ENCODE measurements around the gene POP5.

The POP5 gene

DNA sequence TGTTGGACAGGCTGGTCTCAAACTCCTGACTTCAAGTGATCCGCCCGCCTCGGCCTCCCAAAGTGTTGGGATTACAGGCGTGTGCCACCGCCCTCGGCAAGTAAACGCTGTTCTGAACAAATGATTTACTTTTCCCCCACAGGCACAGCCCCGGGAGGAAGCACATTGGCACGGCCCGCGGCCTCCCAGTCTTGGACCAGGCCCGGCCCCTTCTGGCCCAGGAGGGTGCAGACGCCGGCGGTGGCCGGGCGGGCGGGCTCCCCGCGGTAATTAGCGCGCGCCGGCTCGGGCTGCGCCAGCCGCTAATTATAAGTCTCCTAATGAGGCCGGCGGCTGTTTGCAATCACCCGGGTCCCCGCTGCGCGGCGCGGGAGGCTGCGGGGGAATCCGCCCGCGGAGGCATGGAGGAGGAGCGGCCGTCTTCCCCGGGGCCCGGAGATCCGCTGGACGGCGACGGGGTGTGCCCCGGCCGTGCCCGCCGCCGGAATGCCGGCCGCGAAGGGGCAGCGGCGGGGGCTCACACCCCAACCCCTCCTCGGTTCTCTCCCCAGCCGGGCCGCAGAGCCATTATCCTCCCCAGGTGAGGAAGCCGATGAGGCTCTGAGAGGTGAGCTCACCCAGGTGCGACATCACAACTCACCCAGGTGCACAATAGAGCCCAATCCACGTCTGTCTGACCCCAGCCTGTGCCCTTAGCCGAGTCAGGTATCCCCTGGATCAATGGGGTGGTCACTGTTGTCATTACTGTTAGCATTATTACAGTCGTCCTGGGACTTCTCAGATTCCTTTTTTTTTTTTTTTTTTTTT lies 3.3 kb upstream of the POP5 start:
- H3K27ac ChIP-seq: peak overlapping the region in 1 of 2 donors; percentile 27

DNA sequence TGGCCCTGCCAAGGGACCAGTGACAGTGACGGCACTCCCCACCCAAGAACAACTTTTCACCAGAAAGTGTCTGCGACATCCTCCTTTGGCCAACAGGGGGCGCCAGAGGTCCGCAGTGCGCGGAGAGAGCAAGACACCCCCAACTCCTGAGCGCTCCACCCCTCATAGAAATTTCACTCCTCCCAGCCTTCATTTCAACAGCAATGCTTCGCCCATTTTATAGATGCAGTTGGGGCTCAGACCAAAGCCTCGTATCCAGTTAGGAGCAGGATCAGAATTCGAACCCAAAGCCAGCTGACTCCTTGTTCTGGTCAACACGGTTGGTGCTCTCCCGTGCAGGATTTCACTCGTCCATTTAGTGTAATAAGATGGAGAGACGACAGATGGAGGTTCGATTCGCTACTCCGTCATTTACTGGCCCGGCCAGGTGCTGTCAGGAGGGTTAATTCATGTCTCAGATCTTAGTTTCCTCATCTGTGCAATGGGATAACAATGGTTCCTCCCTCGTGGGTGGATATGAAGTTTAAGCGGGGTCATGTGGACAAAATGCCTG lies 2.4 kb upstream of the POP5 start:
- TF ChIP-seq, protein P1, sequence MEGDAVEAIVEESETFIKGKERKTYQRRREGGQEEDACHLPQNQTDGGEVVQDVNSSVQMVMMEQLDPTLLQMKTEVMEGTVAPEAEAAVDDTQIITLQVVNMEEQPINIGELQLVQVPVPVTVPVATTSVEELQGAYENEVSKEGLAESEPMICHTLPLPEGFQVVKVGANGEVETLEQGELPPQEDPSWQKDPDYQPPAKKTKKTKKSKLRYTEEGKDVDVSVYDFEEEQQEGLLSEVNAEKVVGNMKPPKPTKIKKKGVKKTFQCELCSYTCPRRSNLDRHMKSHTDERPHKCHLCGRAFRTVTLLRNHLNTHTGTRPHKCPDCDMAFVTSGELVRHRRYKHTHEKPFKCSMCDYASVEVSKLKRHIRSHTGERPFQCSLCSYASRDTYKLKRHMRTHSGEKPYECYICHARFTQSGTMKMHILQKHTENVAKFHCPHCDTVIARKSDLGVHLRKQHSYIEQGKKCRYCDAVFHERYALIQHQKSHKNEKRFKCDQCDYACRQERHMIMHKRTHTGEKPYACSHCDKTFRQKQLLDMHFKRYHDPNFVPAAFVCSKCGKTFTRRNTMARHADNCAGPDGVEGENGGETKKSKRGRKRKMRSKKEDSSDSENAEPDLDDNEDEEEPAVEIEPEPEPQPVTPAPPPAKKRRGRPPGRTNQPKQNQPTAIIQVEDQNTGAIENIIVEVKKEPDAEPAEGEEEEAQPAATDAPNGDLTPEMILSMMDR (IDR thresholded peaks at IDR 0.05): peak; percentile 87 to 88
- Histone ChIP-seq H3K4me1 (peaks cover 0 to 36% (median 22%) of the 10 kb centered on the region in 4 donors), H3K27ac (no peak overlapping the region), H3K27me3 (no peaks in the 10 kb centered on the region), H3K9me3 (no peaks in the 10 kb centered on the region), H3K36me3 (peaks cover under 1 to 15% (median 13%) of the 10 kb centered on the region in 3 donors), H3K4me3 (peak overlapping the region in 1 of 2 donors; percentile 55)
- peak; percentile 56 to 73 for DNase-seq
- intact Hi-C loops (cut with DNase I; ENCODE audit: low total_unique reads): loop anchor here (5.0 to 10.0 kb wide), 5 partner anchors 64 to 521 kb away; partner anchors contain the start of gene UNC119B

More for the DNA sequence above, 3.3 kb upstream of the POP5 start:
- Histone ChIP-seq H3K4me3 (peak overlapping the region; percentile 44 to 55), H3K27me3 (no peaks in the 10 kb centered on the region), H3K36me3 (peaks cover 0 to 5% (median 3%) of the 10 kb centered on the region in 3 donors), H3K9me3 (no peaks in the 10 kb centered on the region), H3K4me1 (peaks cover 0 to 43% (median 25%) of the 10 kb centered on the region in 4 donors)
- intact Hi-C loops (cut with DNase I; ENCODE audit: low total_unique reads): loop anchor here (5.0 to 10.0 kb wide), 5 partner anchors 63 to 520 kb away; partner anchors contain the start of gene UNC119B
- TF ChIP-seq, protein P1 (IDR thresholded peaks at IDR 0.05): peak; percentile 20 to 28
- peak; percentile 41 to 75 for DNase-seq

DNA sequence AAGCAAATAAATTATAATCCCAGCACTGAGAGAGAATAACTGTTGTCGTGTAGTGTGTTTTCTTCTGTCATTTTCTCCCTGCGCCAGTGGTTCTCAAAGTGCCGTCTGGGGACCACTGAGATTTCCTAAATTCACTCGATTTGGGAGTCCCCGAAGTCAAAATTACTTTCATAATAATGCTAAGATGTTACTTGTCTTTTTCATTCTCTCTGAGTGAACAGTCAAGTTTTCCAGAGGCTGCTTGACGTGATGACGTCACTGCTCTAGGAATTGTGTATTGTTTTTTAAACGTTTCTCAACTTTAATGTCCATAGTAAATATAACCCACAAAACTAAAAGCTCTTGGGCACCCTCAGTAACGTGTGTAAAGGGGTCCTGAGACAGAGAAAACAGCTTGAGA lies 796 bp upstream of the POP5 start:
- Histone ChIP-seq H3K36me3 (peaks cover 16 to 31% (median 28%) of the 10 kb centered on the region in 3 donors), H3K4me3 (peak overlapping the region; percentile 75 to 78), H3K27me3 (no peaks in the 10 kb centered on the region), H3K9me3 (no peaks in the 10 kb centered on the region), H3K4me1 (peaks cover 0 to 35% (median 22%) of the 10 kb centered on the region in 4 donors), H3K27ac (peak overlapping the region in 1 of 2 donors; percentile 69)
- intact Hi-C loops (cut with DNase I; ENCODE audit: low total_unique reads): loop anchor here (5.0 to 10.0 kb wide), 5 partner anchors 65 to 523 kb away; partner anchors contain the start of gene UNC119B
- DNase-seq: no peak
- TF ChIP-seq, protein P1 (IDR thresholded peaks at IDR 0.05): no peak

DNA sequence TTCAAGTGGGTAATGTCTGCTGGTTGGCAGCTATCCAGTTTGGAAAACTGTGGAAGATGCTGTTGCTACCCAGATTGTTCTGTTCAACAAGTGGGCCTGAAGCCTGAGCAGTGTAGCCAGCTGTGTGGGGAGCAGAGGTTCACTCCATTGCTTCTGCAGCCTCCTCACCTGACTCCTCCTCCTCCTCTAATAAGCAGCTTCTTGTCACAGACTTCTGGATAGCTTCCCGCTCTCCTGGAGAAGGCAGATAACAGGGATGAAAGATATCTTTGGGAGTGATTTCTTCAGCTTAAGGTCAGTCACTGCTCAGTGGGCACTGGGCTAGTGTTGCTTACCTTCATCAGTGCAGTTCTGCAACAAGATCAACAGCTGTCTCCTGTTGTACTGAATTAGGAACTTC lies 2.0 kb downstream of the POP5 start:
- Histone ChIP-seq H3K27ac (no peak overlapping the region), H3K9me3 (no peaks in the 10 kb centered on the region), H3K4me3 (no peak overlapping the region), H3K36me3 (peaks cover 30 to 59% (median 55%) of the 10 kb centered on the region in 3 donors), H3K4me1 (peaks cover 0 to 40% (median 20%) of the 10 kb centered on the region in 4 donors), H3K27me3 (no peaks in the 10 kb centered on the region)
- TF ChIP-seq, protein P1 (IDR thresholded peaks at IDR 0.05): no peak
- intact Hi-C loops (cut with DNase I; ENCODE audit: low total_unique reads): no loop called here
- DNase-seq: no peak

DNA sequence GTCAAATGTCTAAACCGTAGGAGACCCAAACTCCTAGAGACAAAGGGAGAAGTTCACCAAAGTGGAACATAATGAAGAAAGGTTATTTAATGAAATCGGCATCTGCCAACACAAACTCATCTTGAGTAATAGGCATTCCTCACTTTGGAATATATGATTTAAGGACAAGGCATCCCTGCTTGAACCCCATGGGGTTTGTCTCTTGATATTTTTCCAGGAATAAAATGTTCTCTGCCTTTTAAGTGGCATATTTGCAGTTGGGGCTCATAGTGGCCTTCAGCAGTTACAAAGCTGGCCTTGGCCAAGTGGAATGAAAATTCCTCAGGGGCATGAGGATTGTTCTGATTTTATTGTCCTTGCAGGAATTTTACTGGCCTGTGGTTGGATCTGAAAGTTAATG lies 7.1 kb downstream of the POP5 start:
- peak overlapping the region; percentile 10 to 48 for H3K27ac ChIP-seq
- intact Hi-C loops (cut with DNase I; ENCODE audit: low total_unique reads): no loop called here
- H3K9me3 ChIP-seq: no peaks in the 10 kb centered on the region
- peaks cover 0 to 24% (median 10%) of the 10 kb centered on the region in 4 donors for H3K4me1 ChIP-seq
- no peak for DNase-seq
- peaks cover 79 to 100% (median 96%) of the 10 kb centered on the region in 3 donors for H3K36me3 ChIP-seq
- H3K27me3 ChIP-seq: no peaks in the 10 kb centered on the region
- H3K4me3 ChIP-seq: no peak overlapping the region
- TF ChIP-seq, protein P1 (IDR thresholded peaks at IDR 0.05): no peak
